ENCODE measurements around the gene TMEM254.
A peak's percentile ranks its signal among the peaks of the same experiment; 100 is the strongest.
"Not testable (repeated sequence)": the region's sequence is repeated elsewhere in the genome, so short reads cannot be mapped to it uniquely, and the experiment has no call there.

TMEM254 gene

DNA sequence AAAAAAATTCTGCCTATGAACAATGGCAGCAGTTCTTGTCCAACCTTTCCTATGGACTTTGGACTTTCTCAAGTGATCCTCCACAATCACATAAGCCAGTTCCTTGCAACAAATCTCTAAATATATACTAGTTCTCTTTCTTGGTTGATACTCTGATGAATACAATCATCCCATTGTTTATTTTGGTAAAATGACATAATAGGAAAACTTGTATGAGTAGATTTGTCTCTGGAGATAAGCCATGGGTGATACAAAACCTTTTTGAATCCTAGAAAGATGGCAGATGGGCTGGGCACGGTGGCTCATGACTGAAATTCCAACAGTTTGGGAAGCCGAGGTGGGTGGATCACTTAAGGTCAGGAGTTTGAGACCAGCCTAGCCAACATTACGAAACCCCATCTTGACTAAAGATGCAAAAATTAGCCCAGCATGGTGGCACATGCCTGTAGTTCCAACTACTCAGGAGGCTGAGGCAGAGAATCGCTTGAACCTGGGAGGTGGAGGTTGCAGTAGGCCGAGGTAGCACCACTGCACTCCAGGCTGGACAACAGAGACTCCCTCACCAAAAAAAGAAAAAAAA, 41.5 kb upstream of the TMEM254 start:
- H3K27me3 ChIP-seq (ENCODE audit: insufficient read depth, low read length); H3K36me3 ChIP-seq (ENCODE audit: insufficient read depth, low read length); H3K27ac ChIP-seq (ENCODE audit: low read depth, low read length, poor library complexity, severe bottlenecking); H3K9ac ChIP-seq (ENCODE audit: low read length); H3F3A ChIP-seq (ENCODE audit: insufficient read depth, low read length); H3K9me3 ChIP-seq (ENCODE audit: low read length); H4K20me1 ChIP-seq (ENCODE audit: insufficient read depth, low read length); H3K79me2 ChIP-seq (ENCODE audit: insufficient read depth, low read length); H2AFZ ChIP-seq (ENCODE audit: low read length); H3K4me3 ChIP-seq (ENCODE audit: low read depth, low read length, poor library complexity, severe bottlenecking); H3K9me2 ChIP-seq (ENCODE audit: low read depth, low read length); H3K4me2 ChIP-seq (ENCODE audit: low read length); H3K4me1 ChIP-seq (ENCODE audit: insufficient read depth, low read length, severe bottlenecking): not testable (repeated sequence)

DNA sequence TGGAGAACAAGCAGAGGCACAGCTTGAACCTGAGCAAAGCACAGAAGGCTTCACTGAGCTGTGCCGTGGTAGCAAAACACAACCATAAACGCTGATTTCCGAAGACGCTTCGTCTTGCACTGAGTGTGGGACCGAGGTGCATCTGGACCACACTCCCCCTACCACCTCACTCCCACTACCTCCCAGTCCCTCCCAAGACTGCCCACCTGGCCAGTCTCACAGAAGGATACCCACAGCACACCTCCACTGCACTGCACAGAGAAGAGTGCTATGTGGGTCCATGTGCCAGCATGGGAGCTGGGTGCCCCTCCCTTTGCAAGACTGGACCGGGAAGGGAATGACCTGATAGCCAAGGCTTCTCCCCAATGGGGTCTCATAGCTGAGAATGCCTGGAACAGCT, 40.2 kb upstream of the TMEM254 start:
- not testable (repeated sequence) for H3K27ac ChIP-seq (ENCODE audit: low read depth, low read length, poor library complexity, severe bottlenecking); H3K4me1 ChIP-seq (ENCODE audit: insufficient read depth, low read length, severe bottlenecking)

DNA sequence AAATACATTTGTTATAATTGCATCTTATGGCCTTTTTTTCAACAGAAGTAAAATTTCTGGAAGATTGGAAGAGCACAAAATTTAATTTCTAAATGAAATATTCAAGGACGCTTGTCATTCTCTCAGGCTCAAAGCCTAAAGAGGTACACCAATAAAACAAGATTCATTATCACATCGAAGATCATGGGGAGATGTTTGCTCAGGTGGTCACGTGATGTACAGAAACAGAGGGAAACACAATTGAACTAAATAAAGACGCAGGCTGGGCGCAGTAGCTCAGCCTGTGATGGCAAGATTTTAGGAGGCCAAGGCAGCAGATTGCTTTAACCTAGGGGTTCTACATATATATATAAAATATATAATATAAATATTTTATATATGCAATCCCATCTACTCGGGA, 37.3 kb upstream of the TMEM254 start:
- no peaks in the 10 kb centered on the region for H3K9me3 ChIP-seq (ENCODE audit: low read length)
- no peak overlapping the region for H3K27ac ChIP-seq (ENCODE audit: low read depth, low read length, poor library complexity, severe bottlenecking)
- H3K9me2 ChIP-seq (ENCODE audit: low read depth, low read length), result no peaks in the 10 kb centered on the region
- TF ChIP-seq EZH2 (IDR thresholded peaks at IDR 0.05; ENCODE audit: borderline replicate concordance, low read length), result no peak
- TF ChIP-seq, protein P1, sequence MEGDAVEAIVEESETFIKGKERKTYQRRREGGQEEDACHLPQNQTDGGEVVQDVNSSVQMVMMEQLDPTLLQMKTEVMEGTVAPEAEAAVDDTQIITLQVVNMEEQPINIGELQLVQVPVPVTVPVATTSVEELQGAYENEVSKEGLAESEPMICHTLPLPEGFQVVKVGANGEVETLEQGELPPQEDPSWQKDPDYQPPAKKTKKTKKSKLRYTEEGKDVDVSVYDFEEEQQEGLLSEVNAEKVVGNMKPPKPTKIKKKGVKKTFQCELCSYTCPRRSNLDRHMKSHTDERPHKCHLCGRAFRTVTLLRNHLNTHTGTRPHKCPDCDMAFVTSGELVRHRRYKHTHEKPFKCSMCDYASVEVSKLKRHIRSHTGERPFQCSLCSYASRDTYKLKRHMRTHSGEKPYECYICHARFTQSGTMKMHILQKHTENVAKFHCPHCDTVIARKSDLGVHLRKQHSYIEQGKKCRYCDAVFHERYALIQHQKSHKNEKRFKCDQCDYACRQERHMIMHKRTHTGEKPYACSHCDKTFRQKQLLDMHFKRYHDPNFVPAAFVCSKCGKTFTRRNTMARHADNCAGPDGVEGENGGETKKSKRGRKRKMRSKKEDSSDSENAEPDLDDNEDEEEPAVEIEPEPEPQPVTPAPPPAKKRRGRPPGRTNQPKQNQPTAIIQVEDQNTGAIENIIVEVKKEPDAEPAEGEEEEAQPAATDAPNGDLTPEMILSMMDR (IDR thresholded peaks at IDR 0.05; ENCODE audit: low read length), result no peak
- H3K27me3 ChIP-seq (ENCODE audit: insufficient read depth, low read length), result no peaks in the 10 kb centered on the region
- H2AFZ ChIP-seq (ENCODE audit: low read length), result no peak overlapping the region
- H3K9ac ChIP-seq (ENCODE audit: low read length), result no peak overlapping the region
- H3K4me3 ChIP-seq (ENCODE audit: low read depth, low read length, poor library complexity, severe bottlenecking), result no peak overlapping the region
- no peak overlapping the region for H3K4me2 ChIP-seq (ENCODE audit: low read length)
- H4K20me1 ChIP-seq (ENCODE audit: insufficient read depth, low read length), result no peaks in the 10 kb centered on the region
- no peaks in the 10 kb centered on the region for H3K79me2 ChIP-seq (ENCODE audit: insufficient read depth, low read length)
- H3F3A ChIP-seq (ENCODE audit: insufficient read depth, low read length), result no peaks in the 10 kb centered on the region
- no peaks in the 10 kb centered on the region for H3K4me1 ChIP-seq (ENCODE audit: insufficient read depth, low read length, severe bottlenecking)
- H3K36me3 ChIP-seq (ENCODE audit: insufficient read depth, low read length), result no peaks in the 10 kb centered on the region

More for the DNA sequence above, 40.2 kb upstream of the TMEM254 start:
- H3F3A ChIP-seq (ENCODE audit: insufficient read depth, low read length); H3K9me3 ChIP-seq (ENCODE audit: low read length); H2AFZ ChIP-seq (ENCODE audit: low read length); H3K27me3 ChIP-seq (ENCODE audit: insufficient read depth, low read length); H3K9me2 ChIP-seq (ENCODE audit: low read depth, low read length); H3K9ac ChIP-seq (ENCODE audit: low read length); H4K20me1 ChIP-seq (ENCODE audit: insufficient read depth, low read length); H3K79me2 ChIP-seq (ENCODE audit: insufficient read depth, low read length); H3K4me3 ChIP-seq (ENCODE audit: low read depth, low read length, poor library complexity, severe bottlenecking); H3K36me3 ChIP-seq (ENCODE audit: insufficient read depth, low read length); H3K4me2 ChIP-seq (ENCODE audit: low read length): not testable (repeated sequence)

DNA sequence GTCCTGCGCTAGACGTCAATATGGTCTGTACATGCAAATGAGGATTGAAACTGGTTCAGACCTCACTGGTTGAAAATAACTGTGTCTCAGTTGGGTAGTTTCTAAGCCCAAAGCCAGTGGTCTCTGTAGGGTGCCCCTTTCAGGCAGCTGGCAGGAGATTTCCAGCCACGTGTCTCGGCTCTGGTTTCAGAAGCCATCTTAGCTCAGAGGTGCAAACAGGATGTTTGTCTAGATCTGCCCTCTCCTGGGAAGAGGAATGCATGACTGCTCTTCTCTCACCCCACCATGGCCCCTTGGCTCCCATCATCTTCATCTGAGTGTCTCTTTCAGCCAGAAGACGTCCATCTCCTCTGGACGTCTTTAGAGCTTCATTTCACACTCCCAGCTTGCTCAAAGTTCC, 33.5 kb upstream of the TMEM254 start:
- H2AFZ ChIP-seq (ENCODE audit: low read length); H3F3A ChIP-seq (ENCODE audit: insufficient read depth, low read length); H3K9ac ChIP-seq (ENCODE audit: low read length); H3K36me3 ChIP-seq (ENCODE audit: insufficient read depth, low read length); H3K9me2 ChIP-seq (ENCODE audit: low read depth, low read length); H3K79me2 ChIP-seq (ENCODE audit: insufficient read depth, low read length); H3K4me2 ChIP-seq (ENCODE audit: low read length); H3K9me3 ChIP-seq (ENCODE audit: low read length); H4K20me1 ChIP-seq (ENCODE audit: insufficient read depth, low read length); H3K4me1 ChIP-seq (ENCODE audit: insufficient read depth, low read length, severe bottlenecking); H3K27ac ChIP-seq (ENCODE audit: low read depth, low read length, poor library complexity, severe bottlenecking); H3K27me3 ChIP-seq (ENCODE audit: insufficient read depth, low read length); H3K4me3 ChIP-seq (ENCODE audit: low read depth, low read length, poor library complexity, severe bottlenecking): not testable (repeated sequence)
- TF ChIP-seq, protein P1 (IDR thresholded peaks at IDR 0.05; ENCODE audit: low read length), result peak; percentile 13; the same call in 1 of the 2 replicates
